ENCODE results near the gene CABP2.
"Not testable (repeated sequence)": the region's sequence is repeated elsewhere in the genome, so short reads cannot be mapped to it uniquely, and the experiment has no call there.

CABP2 gene

DNA sequence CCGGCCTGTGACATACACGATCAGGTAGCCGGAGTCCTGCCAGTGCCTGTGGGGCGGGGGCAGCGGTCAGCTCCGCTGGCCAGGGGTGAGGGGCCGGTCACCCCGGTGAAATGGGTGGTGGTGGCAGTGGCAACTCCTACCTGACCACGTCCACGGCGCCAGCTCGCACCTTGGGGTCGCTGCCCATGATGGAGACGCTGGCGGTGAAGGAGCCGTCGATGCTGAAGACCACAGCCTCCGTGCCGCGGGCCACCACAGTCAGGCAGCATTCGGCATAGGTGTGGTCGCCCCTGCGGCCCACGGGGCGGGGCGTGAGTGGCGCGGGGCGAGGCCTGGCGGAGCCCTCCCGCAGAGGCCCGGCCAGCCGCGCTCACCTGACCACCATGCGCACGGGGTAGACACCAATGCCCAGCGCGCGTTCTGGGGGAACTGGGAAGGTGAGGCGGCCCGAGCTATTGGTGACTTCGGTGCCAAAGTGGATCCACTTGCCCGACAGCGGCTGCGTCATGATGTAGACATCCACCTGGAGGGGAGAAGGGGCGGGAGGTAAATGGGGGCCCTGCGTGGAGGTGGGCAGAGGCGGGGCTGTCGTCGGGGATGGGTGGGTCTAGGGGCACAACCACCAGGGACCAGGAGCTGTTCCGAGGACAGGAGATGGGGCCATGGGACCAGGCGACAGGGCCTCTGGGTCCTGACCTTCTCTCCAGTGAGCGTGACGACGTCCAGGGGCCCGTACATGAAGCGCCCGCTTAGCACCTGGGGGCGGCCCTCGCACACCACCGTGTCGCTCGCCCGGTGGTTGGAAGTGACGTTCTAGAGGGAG, 29.5 kb downstream of the CABP2 start:
- no peak for DNase-seq

DNA sequence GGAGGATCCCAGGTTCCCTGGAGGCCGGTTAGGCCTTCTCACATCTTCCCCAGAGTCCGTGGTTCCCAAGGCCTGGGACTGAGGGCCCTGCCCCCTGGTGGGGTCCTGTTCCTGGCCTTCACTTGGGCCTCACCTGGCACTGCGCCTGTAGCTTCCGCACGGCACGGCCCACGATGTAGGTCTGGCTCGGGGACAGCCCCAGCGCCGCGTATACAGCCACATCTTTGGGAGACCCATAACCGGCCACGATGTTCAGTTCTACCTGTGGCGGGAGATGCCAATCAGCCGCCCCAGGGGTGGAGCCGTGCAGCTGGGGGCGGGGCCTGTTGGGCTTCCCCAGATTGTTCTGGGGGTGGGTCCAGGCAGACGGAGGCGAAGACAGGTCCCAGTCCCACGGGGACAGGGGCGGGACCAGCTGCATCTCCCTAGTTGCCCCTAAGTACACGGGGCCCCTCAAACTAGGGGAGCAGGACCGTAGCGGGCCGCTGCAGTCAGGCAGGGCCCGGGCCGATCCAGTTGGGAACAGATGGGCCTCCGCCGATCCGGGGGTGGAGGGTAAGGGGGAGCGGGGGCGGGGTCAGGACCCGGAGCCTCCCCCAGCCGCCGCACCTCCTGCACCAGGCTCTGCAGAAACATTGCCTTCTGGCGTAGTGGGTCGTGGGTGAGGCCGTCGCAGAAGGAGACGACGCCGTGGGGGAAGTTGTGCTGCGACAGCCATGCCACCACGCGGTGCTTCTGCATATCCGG, 30.3 kb downstream of the CABP2 start:
- DNase-seq, result no peak

DNA sequence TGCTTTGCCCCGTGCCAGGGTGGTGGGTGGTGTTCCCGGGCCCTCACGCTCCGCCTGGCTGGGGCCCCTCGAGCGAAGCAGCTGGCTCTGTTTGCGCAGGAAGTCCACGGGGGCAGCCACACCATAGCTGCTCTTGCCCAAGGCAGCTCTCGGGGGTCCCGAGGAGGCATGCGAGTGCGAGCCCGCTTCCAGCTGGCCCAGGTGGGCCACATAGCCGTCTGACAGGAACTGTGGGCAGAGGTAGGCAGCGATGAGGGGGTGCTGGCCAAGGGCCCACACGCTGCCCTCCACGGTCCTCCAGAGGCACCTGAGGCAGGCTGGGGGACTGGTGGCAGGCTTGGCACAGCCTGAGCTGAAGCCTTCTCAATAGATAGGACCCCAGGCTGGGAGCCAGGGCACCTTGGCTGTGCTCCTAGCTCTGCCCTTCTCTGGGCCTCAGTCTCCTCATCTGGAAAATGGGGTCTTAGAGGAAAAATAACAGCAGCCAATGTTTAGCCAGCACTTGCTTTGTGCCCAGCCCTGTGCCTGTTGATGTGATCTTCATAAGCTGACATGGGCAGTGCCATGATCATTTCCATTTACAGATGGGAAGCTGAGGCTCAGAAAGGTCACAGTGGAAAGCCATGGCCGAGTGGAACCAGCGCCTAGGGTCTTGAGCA, 31.0 kb downstream of the CABP2 start:
- DNase-seq, result no peak

- DNase-seq, result no peak
These were observed 31.8 kb downstream of the CABP2 start for GRCh38 chr11:67491276-67492068.

GRCh38 chr11:67490727-67491065, 32.5 kb downstream of the CABP2 start:
- no peak for DNase-seq

DNA sequence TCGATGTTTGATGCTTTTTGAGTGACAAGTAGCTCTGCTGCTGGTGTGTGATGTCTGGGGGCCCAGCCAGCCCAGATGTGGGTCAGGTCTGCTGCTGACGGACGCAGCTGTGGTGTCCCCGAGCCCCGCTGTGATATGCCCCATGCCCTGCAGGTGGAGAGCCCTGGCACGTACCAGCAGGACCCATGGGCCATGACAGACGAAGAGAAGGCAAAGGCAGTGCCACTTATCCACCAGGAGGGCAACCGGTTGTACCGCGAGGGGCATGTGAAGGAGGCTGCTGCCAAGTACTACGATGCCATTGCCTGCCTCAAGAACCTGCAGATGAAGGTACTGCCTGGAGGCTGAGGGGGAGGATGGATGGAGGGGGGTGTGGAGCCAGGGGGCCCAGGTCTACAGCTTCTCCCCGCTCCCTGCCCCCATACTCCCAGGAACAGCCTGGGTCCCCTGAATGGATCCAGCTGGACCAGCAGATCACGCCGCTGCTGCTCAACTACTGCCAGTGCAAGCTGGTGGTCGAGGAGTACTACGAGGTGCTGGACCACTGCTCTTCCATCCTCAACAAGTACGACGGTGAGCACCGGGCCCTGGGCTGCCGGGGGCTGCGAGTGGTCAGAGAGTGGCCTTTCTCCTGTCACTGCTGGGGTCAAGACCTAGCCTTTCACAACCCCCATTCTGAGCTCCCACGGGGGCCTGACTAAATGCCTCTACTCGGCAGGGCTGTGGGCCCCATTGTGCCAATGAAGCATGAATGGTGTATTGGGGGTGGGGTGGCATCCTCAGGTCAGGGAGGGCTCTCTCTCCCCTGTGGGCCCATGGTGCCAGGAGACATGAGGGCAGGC, 33.1 kb downstream of the CABP2 start:
- no peak for DNase-seq

- no peak for DNase-seq
These were observed 33.9 kb downstream of the CABP2 start for GRCh38 chr11:67489203-67489884.

GRCh38 chr11:67486481-67487195, 36.6 kb downstream of the CABP2 start:
- no peak for DNase-seq

- DNase-seq, result peak; percentile 58
These were observed 37.3 kb downstream of the CABP2 start for GRCh38 chr11:67485873-67486361.

DNA sequence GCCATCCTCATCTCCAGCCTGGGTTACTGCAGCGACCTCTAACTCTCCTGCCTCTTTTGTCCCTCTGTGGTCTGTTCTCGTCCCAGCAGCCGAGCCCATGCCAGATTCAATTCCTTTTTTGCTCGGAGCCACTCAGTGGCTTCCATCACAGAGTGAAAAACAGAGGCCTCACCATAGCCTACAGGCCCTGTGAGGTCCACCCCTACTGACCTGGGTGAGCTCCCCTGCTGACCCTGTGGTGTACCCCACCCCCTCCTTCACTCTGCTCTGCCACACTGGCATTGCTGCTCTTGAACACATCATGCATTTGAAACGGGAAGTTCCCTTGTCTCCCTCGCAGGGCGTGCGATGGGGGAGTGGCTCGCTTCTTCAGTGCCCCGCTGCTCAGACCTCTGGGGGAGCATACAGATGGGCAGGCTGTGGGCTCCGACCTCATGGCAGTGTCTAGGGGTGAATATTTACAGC, 38.4 kb downstream of the CABP2 start:
- peak; percentile 65 for DNase-seq

GRCh38 chr11:67483831-67484665, 39.2 kb downstream of the CABP2 start:
- DNase-seq, result peak; percentile 58

DNA sequence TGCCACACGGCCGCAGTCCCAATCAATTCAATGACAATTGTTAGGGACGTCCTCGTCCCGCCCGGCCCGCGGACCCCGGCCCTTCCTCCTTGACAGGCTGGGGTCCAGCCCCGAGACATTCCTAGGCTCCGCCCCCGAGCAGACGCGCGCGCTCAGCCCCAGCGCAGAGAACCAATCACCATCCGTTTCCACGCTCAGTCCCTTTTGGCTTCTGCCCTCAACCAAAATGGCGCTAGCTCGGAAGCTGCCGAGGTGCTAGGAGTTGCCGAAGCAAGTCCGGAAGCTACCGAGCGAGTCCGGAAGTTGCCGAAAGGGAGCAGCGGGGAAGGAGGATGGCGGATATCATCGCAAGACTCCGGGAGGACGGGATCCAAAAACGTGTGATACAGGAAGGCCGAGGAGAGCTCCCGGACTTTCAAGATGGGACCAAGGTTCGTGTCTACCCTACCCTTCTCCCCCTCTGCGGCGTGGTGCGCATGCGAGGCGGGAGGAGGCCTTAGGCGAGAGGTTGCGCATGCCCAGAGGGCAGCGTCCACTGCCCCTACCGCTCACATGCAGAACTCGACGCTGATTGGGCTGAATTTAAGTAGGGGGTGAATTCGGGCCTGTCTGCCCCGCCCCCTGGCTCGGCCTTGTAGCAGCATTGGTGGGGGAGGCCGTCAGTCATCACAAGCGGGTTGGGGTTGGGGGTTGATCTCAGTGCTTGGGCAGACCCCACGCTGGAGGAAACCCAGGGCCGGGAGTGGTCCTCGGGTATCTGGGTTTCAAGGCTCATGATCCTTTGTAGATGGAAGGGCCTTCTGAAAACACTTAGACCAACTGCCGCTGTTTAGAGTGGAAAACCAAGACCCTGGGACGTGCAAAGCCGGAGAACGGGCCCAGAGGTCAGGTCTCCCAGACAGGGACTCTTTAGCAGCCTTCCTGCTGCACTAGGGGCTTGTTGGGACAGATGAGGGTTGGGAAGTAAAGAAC, 40.1 kb downstream of the CABP2 start, which contains the start of gene AIP:
TSS of gene AIP (plus strand) at position 200 of the 972 bp plus-strand sequence. CDS start at position 333, 133 bp downstream.
- DNase-seq, result peak; percentile 96

GRCh38 chr11:67482275-67482826, 40.9 kb downstream of the CABP2 start:
- DNase-seq, result no peak

- DNase-seq, result not testable (repeated sequence)
These were observed 45.7 kb downstream of the CABP2 start for GRCh38 chr11:67477344-67478050.

GRCh38 chr11:67476692-67477091, 46.6 kb downstream of the CABP2 start:
- DNase-seq, result not testable (repeated sequence)

DNA sequence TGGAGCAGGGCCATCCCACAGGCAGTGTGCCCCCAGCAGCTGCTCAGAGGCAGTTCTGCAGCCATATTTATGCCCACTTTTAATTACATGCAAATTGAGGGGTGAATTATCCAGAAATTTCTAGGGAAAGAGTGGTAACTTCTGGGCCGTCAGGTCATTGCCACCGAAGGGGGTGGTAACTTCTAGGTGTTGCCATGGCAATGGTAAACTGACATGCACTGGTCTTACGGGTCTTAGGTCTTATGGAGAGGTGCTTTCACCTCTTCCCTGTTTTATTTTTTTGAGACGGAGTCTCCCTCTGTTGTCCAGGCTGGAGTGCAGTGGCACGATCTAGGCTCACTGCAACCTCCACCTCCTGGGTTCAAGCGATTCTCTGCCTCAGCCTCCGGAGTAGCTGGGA, 50.4 kb downstream of the CABP2 start:
- DNase-seq, result no peak

Data from CD4-positive, alpha-beta T cell treated with Interleukin-17A for 4 hours (primary cell).